H1 (cell line): ENCODE measurements around the gene MYPOP. TPM values are rescaled to one million over a fixed set of nuclear protein-coding genes. Genes with fewer than 3 reads are reported as not detected.
A peak's percentile ranks its signal among the peaks of the same experiment; 100 is the strongest.

Experiments
- CTCF ChIA-PET: fragments of 300-600 bp; sonication (Branson Sonifier 250); formaldehyde crosslinking; loops from one replicate; lab custom pipeline; 2021; ENCODE audit not compliant: partially characterized antibody; lab: Charles Lee
- POLR2A ChIA-PET: fragments of 300-600 bp; sonication (Branson Sonifier 250); formaldehyde crosslinking; loops from one replicate; lab custom pipeline; 2021; ENCODE audit warnings: inconsistent platforms; ENCODE audit not compliant: partially characterized antibody; lab: Charles Lee
- DNase-seq, 2 experiments: peaks; one replicate each; pipeline versions ENCODE4 v3.0.0 to v3.0.0-alpha.2; 2010 to 2022; ENCODE audit warnings: low spot score in 2 of 2, low read depth in 1 of 2, mixed read lengths in 1 of 2
- FAIRE-seq: peaks from 2 replicates; lab custom pipeline; 2011; peaks lifted over from hg19 to GRCh38; lab: Jason Lieb, UNC
- H2AFZ ChIP-seq: 2 replicates; pipeline ENCODE4 v1.8.1; 2012; ENCODE audit warnings: low read length, inconsistent platforms
- H2AK5ac ChIP-seq: 2 replicates; pipeline ENCODE4 v1.6.1; 2013; ENCODE audit warnings: low read depth, low read length
- H2BK120ac ChIP-seq: replicated peaks from 2 replicates; pipeline ENCODE3; 2013; ENCODE audit warnings: low read depth, low read length, inconsistent platforms
- H2BK12ac ChIP-seq: 2 replicates; pipeline ENCODE4 v1.6.1; 2013; ENCODE audit warnings: low read depth, low read length
- H2BK15ac ChIP-seq: 2 replicates; pipeline ENCODE4 v1.6.1; 2013; ENCODE audit warnings: low read length
- H2BK20ac ChIP-seq: 2 replicates; pipeline ENCODE4 v1.6.1; 2013; ENCODE audit warnings: low read length
- H2BK5ac ChIP-seq: 2 replicates; pipeline ENCODE4 v1.6.1; 2013; ENCODE audit warnings: low read depth, low read length
- H3K14ac ChIP-seq: 2 replicates; pipeline ENCODE4 v1.6.1; 2013; ENCODE audit warnings: inconsistent platforms; ENCODE audit not compliant: insufficient read length
- H3K18ac ChIP-seq: 2 replicates; pipeline ENCODE4 v1.6.1; 2013; ENCODE audit warnings: low read length; ENCODE audit errors: extremely low read depth
- H3K23ac ChIP-seq: 2 replicates; pipeline ENCODE4 v1.6.1; 2013; ENCODE audit warnings: inconsistent platforms; ENCODE audit not compliant: insufficient read length
- H3K23me2 ChIP-seq: 2 replicates; pipeline ENCODE4 v1.6.1; 2013; ENCODE audit warnings: low read depth, low read length
- H3K27ac ChIP-seq: 2 replicates; pipeline ENCODE4 v1.6.1; 2011; ENCODE audit warnings: low read depth, low read length, inconsistent platforms
- H3K27me3 ChIP-seq, 4 experiments: replicated peaks in 1 of 4; 1 replicate in 1 of 4; 2 replicates in 3 of 4; pipeline versions ENCODE4 v1.6.1 to v1.8.1; 2011 to 2013; ENCODE audit warnings: low read length in 3 of 4, mild to moderate bottlenecking in 3 of 4, inconsistent platforms in 2 of 4, mixed read lengths in 2 of 4, moderate library complexity in 1 of 4; ENCODE audit not compliant: control insufficient read depth in 3 of 4, insufficient read depth in 3 of 4; ENCODE audit errors: extremely low read depth in 1 of 4
- H3K36me3 ChIP-seq, 4 experiments: 2 replicates each; pipeline versions ENCODE4 v1.6.1 to v1.8.1; 2011 to 2013; ENCODE audit warnings: mild to moderate bottlenecking in 4 of 4, low read length in 3 of 4, moderate library complexity in 2 of 4, control low read depth in 1 of 4, inconsistent platforms in 1 of 4; ENCODE audit not compliant: insufficient read depth in 4 of 4, control insufficient read depth in 2 of 4
- H3K4ac ChIP-seq: replicated peaks from 2 replicates; pipeline ENCODE3; 2013; ENCODE audit warnings: low read length, low read depth, mixed read lengths, inconsistent platforms; ENCODE audit not compliant: insufficient read length
- H3K4me1 ChIP-seq, 4 experiments: replicated peaks in 1 of 4; 1 replicate in 1 of 4; 2 replicates in 3 of 4; pipeline versions ENCODE4 v1.6.1 to v1.8.1; 2011 to 2013; ENCODE audit warnings: low read length in 3 of 4, inconsistent platforms in 2 of 4, mixed read lengths in 1 of 4; ENCODE audit not compliant: insufficient read depth in 4 of 4, control insufficient read depth in 3 of 4
- H3K4me2 ChIP-seq, 2 experiments: 2 replicates each; pipeline versions ENCODE4 v1.6.1 to v1.8.1; 2011 to 2013; ENCODE audit warnings: low read depth in 2 of 2, low read length in 2 of 2, control low read depth in 1 of 2, inconsistent platforms in 1 of 2, mild to moderate bottlenecking in 1 of 2; ENCODE audit not compliant: insufficient read depth in 1 of 2
- H3K4me3 ChIP-seq, 4 experiments: fragments of 200-600, 300-600 bp in 1 of 4; sonication (generic), shearing (Covaris generic), sonication (Bioruptor Twin) in 1 of 4; 2 replicates each; pipeline versions ENCODE4 v1.5.1 to v1.8.1; 2011 to 2016; ENCODE audit warnings: low read length in 4 of 4, low read depth in 3 of 4, control low read depth in 2 of 4, inconsistent platforms in 2 of 4, mild to moderate bottlenecking in 2 of 4, mixed read lengths in 1 of 4, moderate library complexity in 1 of 4; ENCODE audit not compliant: insufficient read depth in 2 of 4; ENCODE audit errors: extremely low read depth in 1 of 4
- H3K56ac ChIP-seq: replicated peaks from 2 replicates; pipeline ENCODE3; 2013; ENCODE audit warnings: low read depth, mild to moderate bottlenecking, mixed read lengths, low read length, inconsistent platforms; ENCODE audit not compliant: insufficient read length
- H3K79me1 ChIP-seq: 2 replicates; pipeline ENCODE4 v1.6.1; 2013; ENCODE audit warnings: low read depth, low read length, control low read depth
- H3K79me2 ChIP-seq, 2 experiments: 2 replicates each; pipeline versions ENCODE4 v1.6.1 to v1.8.1; 2012 to 2013; ENCODE audit warnings: low read length in 2 of 2, mild to moderate bottlenecking in 2 of 2, inconsistent platforms in 1 of 2; ENCODE audit not compliant: insufficient read depth in 2 of 2, control insufficient read depth in 1 of 2
- H3K9ac ChIP-seq, 4 experiments: replicated peaks in 1 of 4; 1 replicate in 1 of 4; 2 replicates in 3 of 4; pipeline versions ENCODE4 v1.6.1 to v1.8.1; 2011 to 2013; ENCODE audit warnings: low read depth in 3 of 4, low read length in 3 of 4, control low read depth in 2 of 4, mild to moderate bottlenecking in 2 of 4, moderate library complexity in 2 of 4, inconsistent platforms in 1 of 4; ENCODE audit errors: extremely low read depth in 1 of 4
- H3K9me3 ChIP-seq, 2 experiments: 2 replicates each; pipeline versions ENCODE4 v1.6.1 to v1.8.1; 2012 to 2013; ENCODE audit warnings: mild to moderate bottlenecking in 2 of 2, moderate library complexity in 2 of 2, control low read depth in 1 of 2, inconsistent platforms in 1 of 2, low read depth in 1 of 2, low read length in 1 of 2, mixed read lengths in 1 of 2; ENCODE audit not compliant: insufficient read depth in 2 of 2
- H4K20me1 ChIP-seq, 2 experiments: replicated peaks in 1 of 2; 2 replicates each; pipeline versions ENCODE3 to v1.8.1; 2011 to 2013; ENCODE audit warnings: inconsistent platforms in 2 of 2, low read length in 2 of 2, mild to moderate bottlenecking in 1 of 2; ENCODE audit not compliant: insufficient read depth in 2 of 2, control insufficient read depth in 1 of 2
- H4K5ac ChIP-seq: 2 replicates; pipeline ENCODE4 v1.6.1; 2013; ENCODE audit warnings: low read length, low read depth, mixed read lengths, inconsistent platforms; ENCODE audit not compliant: insufficient read length
- H4K8ac ChIP-seq: 2 replicates; pipeline ENCODE4 v1.8.0; 2013; ENCODE audit warnings: mild to moderate bottlenecking, moderate library complexity, low read length, inconsistent platforms; ENCODE audit not compliant: insufficient read depth; ENCODE audit errors: extremely low read depth
- H4K91ac ChIP-seq: replicated peaks from 2 replicates; pipeline ENCODE3; 2013; ENCODE audit warnings: low read length, mixed read lengths, inconsistent platforms; ENCODE audit not compliant: insufficient read length
- EGR1 ChIP-seq: IDR thresholded peaks from 2 replicates; pipeline ENCODE4 v1.6.1; 2011; ENCODE audit warnings: low read depth, low read length, borderline replicate concordance
- GABPA ChIP-seq: IDR thresholded peaks from 2 replicates; pipeline ENCODE4 v1.6.1; 2011; ENCODE audit warnings: mild to moderate bottlenecking, low read length, moderate library complexity, borderline replicate concordance; ENCODE audit not compliant: insufficient read depth
- POU5F1 ChIP-seq: IDR thresholded peaks from 2 replicates; pipeline ENCODE4 v1.6.1; 2011; ENCODE audit warnings: low read depth, mild to moderate bottlenecking, low read length, moderate library complexity
- SRF ChIP-seq: IDR thresholded peaks from 2 replicates; pipeline ENCODE4 v1.6.1; 2011; ENCODE audit warnings: mild to moderate bottlenecking, low read depth, low read length, moderate library complexity
- TAF1 ChIP-seq: IDR thresholded peaks from 2 replicates; pipeline ENCODE4 v1.6.1; 2011; ENCODE audit warnings: mild to moderate bottlenecking, low read depth, low read length
- YY1 ChIP-seq: IDR thresholded peaks from 2 replicates; pipeline ENCODE4 v1.6.1; 2011; ENCODE audit warnings: low read depth, mild to moderate bottlenecking, low read length
- WGBS, 2 experiments: shearing (Covaris generic) in 1 of 2; methylation state at CpG; one replicate each; pipeline versions ENCODE4 v1.1.6 to v1.1.7; 2013 to 2015; ENCODE audit warnings: low lambda C conversion rate in 2 of 2, mixed read lengths in 2 of 2, inconsistent platforms in 1 of 2, low coverage in 1 of 2, missing lambda C conversion rate in 1 of 2; ENCODE audit not compliant: insufficient replicate concordance in 2 of 2, insufficient coverage in 1 of 2, insufficient read length in 1 of 2; ENCODE audit errors: extremely low coverage in 1 of 2, missing lambda C conversion rate in 1 of 2; 5-methylcytosine and 5-hydroxymethylcytosine counted together
- polyA plus RNA-seq, 7 experiments: library from polyadenylated mRNA; depleted of rRNA in 3 of 7; stranded (reverse) in 5 of 7; unstranded in 2 of 7; fragments of >200 nt in 5 of 7; fragments of 200-250 nt in 2 of 7; gene quantifications; 1 replicate in 5 of 7; 2 replicates in 1 of 7; 4 replicates in 1 of 7; pipeline versions ENCODE4 v1.2.1 to v1.2.3, GENCODE V29; 2011 to 2013; ENCODE audit warnings: missing spikeins in 2 of 7, mixed read lengths in 2 of 7
- total RNA-seq: library from RNA; stranded (reverse); fragmentation: NEBNext Ultra II Directional; extraction: Animal tissue kit (Norgen Biotek cat#: 25700); gene quantifications from 2 replicates; pipeline ENCODE4 v1.2.1, GENCODE V29; 2021
- TF ChIP-seq, protein P1 (sequence below): IDR thresholded peaks from 2 replicates; pipeline ENCODE4 v1.6.1; 2012; ENCODE audit warnings: inconsistent platforms

Gene MYPOP
- total and polyA plus RNA-seq, 2 of the 8 experiments (the other 6 are each of a cell fraction or from before 2014, with no cell fraction given) = 3.2 to 11.1 TPM

DNA sequence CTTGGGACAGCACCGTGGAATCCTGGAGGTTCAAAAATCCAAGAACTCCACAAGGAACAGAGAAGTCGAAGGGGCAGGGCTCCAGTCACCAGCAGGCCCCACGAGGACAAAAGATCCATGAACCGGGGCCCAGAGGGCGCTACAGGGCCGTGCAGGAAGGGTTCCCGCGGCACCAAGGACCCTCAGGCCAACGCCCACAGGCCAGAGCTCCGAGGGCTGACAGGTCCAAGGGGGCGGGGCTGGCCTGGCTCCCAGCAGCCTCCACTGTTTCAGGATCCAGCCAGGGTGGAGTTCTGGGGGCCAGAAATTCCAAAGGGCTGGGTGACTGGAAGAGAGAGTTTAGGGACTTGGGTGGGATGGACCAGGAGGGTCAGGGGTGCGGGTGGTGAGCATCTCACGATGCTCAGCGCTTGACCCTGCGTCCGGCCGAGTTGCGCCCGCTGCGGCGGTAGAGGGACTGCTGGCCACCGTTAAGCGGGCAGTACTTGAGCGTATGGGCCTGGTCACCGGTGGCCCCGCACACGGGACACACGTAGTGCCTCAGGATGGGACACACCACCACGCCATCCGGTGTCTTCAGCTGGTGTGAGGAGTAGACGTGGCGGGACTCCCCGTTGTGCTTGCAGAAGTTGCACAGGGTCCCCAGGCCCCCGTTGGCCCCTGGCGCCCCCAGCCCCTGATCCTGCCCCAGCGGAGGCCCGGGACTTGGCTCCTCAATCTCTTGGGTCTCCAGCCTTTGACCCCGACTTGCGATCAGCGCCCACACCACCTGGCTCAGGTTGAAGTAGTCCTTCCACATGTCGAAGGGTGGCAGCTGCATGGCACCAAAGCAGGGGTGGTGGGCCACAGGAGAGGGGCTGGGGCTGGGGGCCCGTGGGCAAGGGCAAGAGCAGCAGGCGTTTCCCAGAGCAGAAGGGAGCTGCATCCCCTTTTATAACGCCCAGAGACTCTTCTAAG lies 11.7 kb upstream of the MYPOP start, which contains the start of gene NANOS2:
NANOS2 (minus strand) TSS at position 905 of the 957 bp plus-strand sequence; CDS start at position 820, 85 bp downstream.
- H4K20me1 ChIP-seq = no peaks in the 10 kb centered on the region
- POLR2A ChIA-PET = interaction anchor here (1.0 to 1.1 kb wide), 2 partner anchors 11 to 13 kb away, joined by 3 to 4 read pairs; partner anchors contain the start of gene MYPOP
- H4K8ac ChIP-seq = peak within 1 kb of the TSS; percentile 7
- FAIRE-seq = peak; percentile 86
- H3K79me2 ChIP-seq = no peaks in the 10 kb centered on the region
- no peaks in the 10 kb centered on the region for H3K36me3 ChIP-seq
- peaks cover 0 to 3% (median 0%) of the 10 kb centered on the region in 4 experiments; a peak in 3 of 7 replicates for H3K4me1 ChIP-seq
- H3K14ac ChIP-seq = no peak within 1 kb of the TSS
- H3K27me3 ChIP-seq = no peaks in the 10 kb centered on the region
- peak within 1 kb of the TSS; percentile 94; the same call in 1 of the 2 replicates for H2BK12ac ChIP-seq
- no peak within 1 kb of the TSS for H2BK120ac ChIP-seq
- no peak within 1 kb of the TSS for H4K91ac ChIP-seq
- CTCF ChIA-PET = interaction anchor here (0.5 to 3.7 kb wide), 27 partner anchors 8 to 1163 kb away, joined by 3 to 25 read pairs (median 3); partner anchors contain the start of genes FOXA3 and MYPOP
- H2BK5ac ChIP-seq = no peak within 1 kb of the TSS; the same call in 1 of the 2 replicates
- no peak within 1 kb of the TSS for H3K4ac ChIP-seq
- DNase-seq = peak; percentile 54 to 91
- H2AK5ac ChIP-seq = no peak within 1 kb of the TSS
- H2AFZ ChIP-seq = peak within 1 kb of the TSS; percentile 92
- H3K56ac ChIP-seq = no peak within 1 kb of the TSS
- H3K18ac ChIP-seq = no peak within 1 kb of the TSS
- no peak within 1 kb of the TSS for H3K4me2 ChIP-seq
- no peaks in the 10 kb centered on the region for H3K79me1 ChIP-seq
- no peak within 1 kb of the TSS for H3K27ac ChIP-seq
- no peak within 1 kb of the TSS for H3K9ac ChIP-seq
- H3K4me3 ChIP-seq = no peak within 1 kb of the TSS
- no peaks in the 10 kb centered on the region for H3K23me2 ChIP-seq
- peak within 1 kb of the TSS; percentile 81 for H2BK15ac ChIP-seq
- H2BK20ac ChIP-seq = peak within 1 kb of the TSS; percentile 32; the same call in 1 of the 2 replicates
- no peaks in the 10 kb centered on the region for H3K9me3 ChIP-seq
- no peak within 1 kb of the TSS for H3K23ac ChIP-seq
- 74% methylated on average over 39 of the region's 44 CpGs; no CpG with 5 or more reads in 1 of the 2 experiments for WGBS, 2 experiments
- no peak within 1 kb of the TSS for H4K5ac ChIP-seq
- TF ChIP-seq, protein P1, sequence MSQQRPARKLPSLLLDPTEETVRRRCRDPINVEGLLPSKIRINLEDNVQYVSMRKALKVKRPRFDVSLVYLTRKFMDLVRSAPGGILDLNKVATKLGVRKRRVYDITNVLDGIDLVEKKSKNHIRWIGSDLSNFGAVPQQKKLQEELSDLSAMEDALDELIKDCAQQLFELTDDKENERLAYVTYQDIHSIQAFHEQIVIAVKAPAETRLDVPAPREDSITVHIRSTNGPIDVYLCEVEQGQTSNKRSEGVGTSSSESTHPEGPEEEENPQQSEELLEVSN = no peak
- TF ChIP-seq POU5F1 (no peak), SRF (no peak), GABPA (0 out of 2 replicates have a peak, but pooled peaks have one; percentile 13), TAF1 (no peak), YY1 (no peak), EGR1 (no peak)
